Hindlimb muscle (tissue), 1 donor: ENCODE measurements around the gene OR6B3. TPM values are rescaled to one million over a fixed set of nuclear protein-coding genes. Genes with fewer than 3 reads are reported as not detected.

Source experiments
- DNase-seq: peaks from one replicate; pipeline ENCODE4 v3.0.0-alpha.2; 2013
- polyA plus RNA-seq: library from polyadenylated mRNA; unstranded; fragments of 120-200 nt; gene quantifications from one replicate; pipeline ENCODE4 v1.2.1, GENCODE V29; 2013; ENCODE audit not compliant: insufficient read length

The OR6B3 gene
- polyA plus RNA-seq, 1 donor: not detected

- no peak for DNase-seq
These were observed 9.9 kb downstream of the OR6B3 start for GRCh38 chr2:240043279-240043989.

DNA sequence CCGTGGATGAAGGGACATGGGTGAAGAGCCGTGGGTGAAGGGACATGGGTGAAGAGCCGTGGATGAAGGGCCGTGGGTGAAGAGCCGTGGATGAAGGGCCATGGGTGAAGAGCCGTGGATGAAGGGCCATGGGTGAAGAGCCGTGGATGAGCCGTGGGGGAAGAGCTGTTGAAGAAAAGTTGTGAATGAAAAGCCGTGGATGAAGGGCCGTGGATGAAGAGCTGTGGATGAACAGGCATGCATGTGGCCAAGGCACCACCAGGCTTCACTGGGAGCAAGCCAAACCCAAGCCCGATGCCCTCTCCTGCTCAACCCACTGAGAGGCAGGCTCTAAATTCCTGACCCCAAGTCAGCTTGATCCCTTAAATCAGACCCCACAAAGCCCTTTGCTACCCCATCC lies 10.6 kb downstream of the OR6B3 start:
- no peak for DNase-seq

- no peak for DNase-seq
These were observed 12.0 kb downstream of the OR6B3 start for GRCh38 chr2:240041363-240041762.

- DNase-seq: no peak
These were observed 16.0 kb downstream of the OR6B3 start for GRCh38 chr2:240037358-240037757.

- DNase-seq: no peak
These were observed 20.0 kb downstream of the OR6B3 start for GRCh38 chr2:240033330-240033678.

DNA sequence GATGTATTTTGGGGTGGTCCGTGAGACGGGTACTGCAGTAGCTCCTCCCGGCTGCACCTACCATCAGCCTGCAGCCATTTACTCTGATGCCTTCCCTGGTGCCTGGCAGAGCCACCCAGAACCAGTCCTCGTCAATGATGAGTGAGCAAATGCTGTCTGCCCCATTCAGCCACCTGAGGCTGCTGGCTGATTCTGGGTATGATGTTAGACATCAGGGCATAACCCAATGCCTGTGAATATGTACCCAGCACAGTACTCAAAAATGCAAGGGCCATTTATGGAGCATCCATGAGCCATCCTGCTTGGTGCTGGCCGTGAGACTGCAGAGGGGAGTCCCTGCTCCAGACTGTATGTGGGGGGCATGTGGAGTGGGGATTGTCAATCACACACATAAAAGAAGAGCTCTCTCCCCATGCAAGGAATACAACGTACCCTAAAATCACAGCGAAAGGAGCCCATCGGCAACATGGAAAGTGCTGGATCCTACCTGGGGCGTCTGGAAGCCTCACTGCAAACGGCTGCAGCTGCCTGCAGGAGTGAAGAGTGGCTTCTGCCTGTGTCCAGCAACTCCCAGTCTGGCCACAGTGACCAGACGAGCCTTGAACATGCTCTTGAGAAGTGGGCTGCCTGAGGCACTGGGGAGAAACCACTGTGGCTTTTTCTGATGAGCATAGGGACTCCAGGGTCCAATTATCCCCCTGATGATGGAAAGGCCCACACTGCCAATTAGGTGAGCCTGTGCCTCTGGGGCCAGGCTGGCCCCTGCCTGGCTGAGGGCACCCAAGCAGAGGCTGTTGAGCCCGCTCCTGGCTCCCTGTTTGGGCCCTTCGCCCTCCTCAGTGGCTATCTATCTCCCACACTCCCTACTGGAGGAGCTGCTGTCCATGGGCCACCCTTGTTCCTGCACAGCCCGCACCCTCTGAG lies 20.7 kb downstream of the OR6B3 start:
- DNase-seq: no peak

GRCh38 chr2:240030379-240031094 lies 22.8 kb downstream of the OR6B3 start, which contains the start of gene OR6B2:
Gene OR6B2 (minus strand): TSS chr2:240030429. CDS start chr2:240030429, 0 bp downstream.
- DNase-seq: no peak

GRCh38 chr2:240024766-240025165 lies 28.6 kb downstream of the OR6B3 start:
- peak; percentile 9 for DNase-seq

- no peak for DNase-seq
These were observed 29.5 kb downstream of the OR6B3 start for GRCh38 chr2:240023792-240024191.

DNA sequence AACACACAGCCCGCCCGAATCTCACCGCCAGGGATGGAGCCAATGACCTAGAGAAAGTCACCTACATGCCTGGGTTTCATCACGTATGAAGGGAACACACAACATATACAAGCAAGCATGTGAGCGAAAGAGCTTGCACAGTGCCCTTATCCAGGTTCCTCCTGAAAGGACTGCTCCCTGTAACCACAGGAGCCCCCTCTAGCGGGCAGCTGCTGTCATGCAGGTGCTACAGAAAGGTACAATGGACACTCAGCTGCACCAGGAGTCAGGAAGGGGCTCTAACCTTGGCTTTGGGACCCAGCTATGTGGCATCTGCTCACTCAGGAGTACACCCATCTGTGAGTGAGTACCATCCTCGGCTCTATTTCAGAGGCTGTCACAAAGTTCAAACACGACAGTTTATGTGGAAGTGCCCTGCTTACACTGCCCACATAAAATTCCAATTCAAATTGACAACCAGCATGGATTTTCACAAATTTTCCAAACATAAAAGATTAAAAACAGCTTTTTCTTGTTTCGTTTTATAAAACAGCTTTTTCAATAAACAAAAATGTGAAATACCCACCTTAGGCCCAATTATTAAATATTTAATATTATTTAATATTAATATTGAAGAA lies 31.7 kb downstream of the OR6B3 start:
- peak; percentile 29 for DNase-seq

DNA sequence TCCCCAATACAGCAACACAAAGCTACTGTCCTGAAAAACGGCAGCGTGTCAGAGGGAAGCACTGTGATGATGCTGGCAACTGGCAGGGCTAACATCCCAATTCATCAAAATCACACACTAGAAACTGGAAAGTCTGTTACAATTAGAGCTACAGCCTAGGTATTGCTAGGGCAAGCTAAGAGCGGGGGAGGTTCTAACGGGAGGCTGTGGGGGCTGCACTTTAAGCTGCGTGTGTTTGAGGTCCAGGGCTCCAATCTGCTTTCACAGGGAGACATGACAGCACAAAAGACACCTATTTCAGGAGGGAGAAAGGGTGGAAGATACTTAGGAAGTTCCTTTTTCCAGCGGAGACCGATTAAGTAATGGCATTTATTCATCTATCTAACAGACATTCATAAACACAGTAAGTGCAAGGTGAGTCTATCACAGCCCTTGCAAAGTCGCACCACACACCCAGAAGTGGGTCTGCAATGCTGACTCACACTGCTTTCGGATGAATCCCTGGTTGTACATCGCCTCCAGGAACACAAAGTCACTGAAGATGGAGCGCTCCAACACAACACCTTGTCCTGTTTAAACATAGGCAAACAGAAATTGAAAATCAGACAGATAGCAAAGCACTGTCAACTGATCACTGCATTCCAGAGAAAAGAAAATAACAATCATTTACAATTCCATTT lies 35.1 kb downstream of the OR6B3 start:
- DNase-seq: no peak

- DNase-seq: no peak
These were observed 39.0 kb downstream of the OR6B3 start for GRCh38 chr2:240014327-240014726.

DNA sequence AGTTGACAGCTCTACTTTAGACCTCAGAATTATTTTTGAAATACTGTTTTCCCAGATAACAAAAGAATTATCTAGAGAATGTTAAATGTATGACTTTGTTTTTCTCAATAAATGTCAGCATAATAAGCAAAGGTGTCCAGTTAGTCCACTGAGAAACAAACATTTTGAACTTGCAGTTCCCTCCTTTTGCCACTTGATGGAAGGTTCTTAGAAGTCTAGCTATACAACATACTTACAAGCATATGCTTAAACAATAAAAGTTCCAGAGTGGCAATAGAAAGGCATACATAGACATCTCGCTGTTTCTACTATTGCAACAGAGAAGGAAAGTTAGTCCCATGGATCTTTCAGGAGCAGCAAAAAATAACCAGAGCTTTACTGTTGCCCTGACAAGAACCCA lies 40.0 kb downstream of the OR6B3 start:
- DNase-seq: no peak

DNA sequence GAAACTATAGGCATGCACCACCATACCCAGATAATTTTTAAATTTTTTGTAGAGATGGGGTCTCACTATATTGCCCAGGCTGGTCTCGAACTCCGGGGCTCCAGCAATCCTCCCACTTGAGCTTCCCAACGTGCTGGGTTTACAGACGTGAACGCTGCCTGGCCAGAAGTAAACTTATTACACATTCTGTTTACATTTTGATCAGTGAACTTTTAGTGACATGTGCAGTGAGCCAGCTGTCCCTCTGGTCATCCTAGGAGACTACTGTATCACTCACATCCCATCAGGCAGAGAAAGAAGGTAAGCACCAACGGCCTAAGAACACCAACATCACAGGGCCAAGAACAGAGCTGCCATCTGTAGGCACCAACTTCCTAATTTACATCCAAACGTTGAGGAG lies 50.3 kb downstream of the OR6B3 start:
- no peak for DNase-seq

DNA sequence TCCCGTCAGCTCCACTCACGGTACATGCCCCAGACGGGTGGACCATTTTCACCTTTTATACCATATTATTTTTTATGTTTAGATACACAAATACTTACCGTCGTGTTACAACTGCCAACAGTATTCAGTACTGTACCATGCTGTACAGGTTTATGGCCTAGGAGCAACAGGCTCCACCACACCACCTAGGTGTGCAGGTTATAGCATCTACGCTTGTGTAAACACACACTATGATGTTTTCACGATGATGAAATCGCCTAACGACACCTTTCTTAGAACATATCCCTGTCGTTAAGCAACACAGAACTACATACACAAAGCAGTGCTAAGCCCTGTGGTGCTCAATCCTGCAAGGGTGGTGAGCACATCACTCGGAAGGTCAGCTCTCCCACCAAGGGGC lies 52.6 kb downstream of the OR6B3 start:
- DNase-seq: no peak

DNA sequence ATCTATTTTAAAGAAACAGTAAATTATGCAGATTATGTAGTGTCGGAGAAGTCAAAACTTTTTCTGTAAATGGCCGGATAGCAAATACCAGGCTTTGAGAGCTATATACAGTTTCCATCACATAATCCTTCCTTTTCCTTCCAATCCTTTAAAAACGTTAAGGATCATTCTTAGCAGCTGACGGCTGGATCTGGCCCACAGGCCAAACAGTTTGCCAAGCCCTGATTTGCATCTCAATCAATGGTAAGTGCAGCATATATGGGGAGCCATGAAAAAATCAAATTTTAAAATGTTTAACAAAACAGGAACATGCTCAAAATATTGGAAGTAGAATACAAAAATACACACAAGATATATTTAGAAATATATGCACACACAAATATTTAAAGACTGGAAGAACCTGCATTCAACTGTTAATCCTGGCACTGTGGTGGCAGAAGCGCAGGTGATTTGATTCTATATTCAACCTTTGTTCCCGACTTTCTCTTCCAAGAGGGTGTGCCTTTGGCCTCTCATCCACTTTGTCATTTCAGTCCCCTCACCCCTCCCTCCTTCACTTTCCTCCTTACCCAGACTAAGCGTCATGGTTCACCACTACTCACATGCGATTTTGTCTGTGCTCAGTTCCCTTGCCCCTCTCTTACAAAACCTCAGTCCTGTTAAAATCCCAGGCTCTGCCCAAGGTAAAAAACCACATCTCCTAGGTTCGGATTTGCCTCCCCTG lies 55.5 kb downstream of the OR6B3 start:
- DNase-seq: no peak

Other genes starting within 250 kb of the OR6B3 start
- 108 TPM for gene NDUFA10, start 28.2 kb downstream of the OR6B3 start, polyA plus RNA-seq
- not detected for gene OR6B2, start 23.1 kb downstream of the OR6B3 start, polyA plus RNA-seq
- 92.4 TPM for gene COPS9, start 82.8 kb upstream of the OR6B3 start, polyA plus RNA-seq
- not detected for gene OTOS, start 87.1 kb upstream of the OR6B3 start, polyA plus RNA-seq